BJ (cell line): Measurements from ENCODE around the gene ERCC8. TPM values are rescaled to one million over a fixed set of nuclear protein-coding genes. Genes with fewer than 3 reads are reported as not detected.

Experiments
- CTCF ChIA-PET: fragments of 350-600 bp; formaldehyde crosslinking; extraction: SDS; loops from one replicate; lab custom pipeline; 2021; ENCODE audit warnings: antibody characterized with exemption, inconsistent platforms; lab: Yijun Ruan, JAX
- POLR2A ChIA-PET: fragments of 300-600 bp; sonication (Branson Sonifier 250); formaldehyde crosslinking; extraction: SDS; loops from one replicate; lab custom pipeline; 2021; ENCODE audit warnings: antibody characterized with exemption; lab: Charles Lee
- DNase-seq: peaks from one replicate; pipeline ENCODE4 v3.0.0-alpha.2; 2011; ENCODE audit warnings: low read depth
- H3K27me3 ChIP-seq: 2 replicates; pipeline ENCODE4 v1.6.0; 2011; ENCODE audit warnings: low read length; ENCODE audit not compliant: control insufficient read depth, insufficient read depth
- H3K36me3 ChIP-seq: 2 replicates; pipeline ENCODE4 v1.5.1; 2011; ENCODE audit warnings: low read length; ENCODE audit not compliant: control insufficient read depth, insufficient read depth
- H3K4me3 ChIP-seq: 2 replicates; pipeline ENCODE4 v1.5.1; 2011; ENCODE audit warnings: low read depth, mild to moderate bottlenecking, control low read depth, low read length
- CTCF ChIP-seq: IDR thresholded peaks from 2 replicates; pipeline ENCODE4 v1.5.1; 2011; ENCODE audit warnings: low read depth, mild to moderate bottlenecking, control low read depth, inconsistent platforms, low read length, moderate library complexity; ENCODE audit not compliant: insufficient read depth
- polyA plus RNA-seq: library from polyadenylated mRNA; depleted of rRNA; stranded (reverse); fragments of >200 nt; gene quantifications from 2 replicates; pipeline ENCODE4 v1.2.3, GENCODE V29; 2011

The ERCC8 gene
- polyA plus RNA-seq, 1 experiment: 10.1 TPM

- Histone ChIP-seq H3K36me3 (no peaks in the 10 kb centered on the region; the same call in 1 of the 2 replicates), H3K4me3 (no peak overlapping the region), H3K27me3 (no peaks in the 10 kb centered on the region)
- CTCF ChIA-PET: interaction anchor here (1.1 kb wide), 1 partner anchor 219 kb away, joined by 3 read pairs; no protein-coding TSS in a partner anchor
- TF ChIP-seq CTCF: no peak
- POLR2A ChIA-PET: no interaction called here
- DNase-seq: no peak
Measured at GRCh38 chr5:60896991-60897390, 47.9 kb downstream of the ERCC8 start.

GRCh38 chr5:60893521-60893920 lies 51.3 kb downstream of the ERCC8 start:
- Histone ChIP-seq H3K27me3 (no peaks in the 10 kb centered on the region), H3K4me3 (no peak overlapping the region), H3K36me3 (no peaks in the 10 kb centered on the region; the same call in 1 of the 2 replicates)
- ChIA-PET CTCF (interaction anchor here (0.6 kb wide), 1 partner anchor 9 kb away, joined by 3 read pairs; no protein-coding TSS in a partner anchor), POLR2A (no interaction called here)
- TF ChIP-seq CTCF: no peak
- no peak for DNase-seq

GRCh38 chr5:60891667-60892066 lies 53.2 kb downstream of the ERCC8 start:
- DNase-seq: no peak
- ChIA-PET POLR2A (no interaction called here), CTCF (no interaction called here)
- Histone ChIP-seq H3K4me3 (no peak overlapping the region), H3K36me3 (no peaks in the 10 kb centered on the region; the same call in 1 of the 2 replicates), H3K27me3 (no peaks in the 10 kb centered on the region)
- no peak for TF ChIP-seq CTCF

GRCh38 chr5:60888359-60889061 lies 56.4 kb downstream of the ERCC8 start:
- Histone ChIP-seq H3K4me3 (no peak overlapping the region), H3K27me3 (no peaks in the 10 kb centered on the region), H3K36me3 (no peaks in the 10 kb centered on the region; the same call in 1 of the 2 replicates)
- TF ChIP-seq CTCF: no peak
- ChIA-PET CTCF (interaction anchor here (0.5 to 1.2 kb wide), 2 partner anchors 36 to 71 kb away, joined by 3 read pairs; no protein-coding TSS in a partner anchor), POLR2A (no interaction called here)
- DNase-seq: no peak

- DNase-seq: no peak
- Histone ChIP-seq H3K27me3 (no peaks in the 10 kb centered on the region), H3K36me3 (no peaks in the 10 kb centered on the region), H3K4me3 (no peak overlapping the region)
- no peak for TF ChIP-seq CTCF
- ChIA-PET POLR2A (no interaction called here), CTCF (interaction anchor here (0.5 to 1.2 kb wide), 2 partner anchors 35 to 70 kb away, joined by 3 read pairs; no protein-coding TSS in a partner anchor)
Measured at GRCh38 chr5:60887746-60888145, 57.1 kb downstream of the ERCC8 start.
